Measurements from ENCODE around the gene TCTN1.

DNA sequence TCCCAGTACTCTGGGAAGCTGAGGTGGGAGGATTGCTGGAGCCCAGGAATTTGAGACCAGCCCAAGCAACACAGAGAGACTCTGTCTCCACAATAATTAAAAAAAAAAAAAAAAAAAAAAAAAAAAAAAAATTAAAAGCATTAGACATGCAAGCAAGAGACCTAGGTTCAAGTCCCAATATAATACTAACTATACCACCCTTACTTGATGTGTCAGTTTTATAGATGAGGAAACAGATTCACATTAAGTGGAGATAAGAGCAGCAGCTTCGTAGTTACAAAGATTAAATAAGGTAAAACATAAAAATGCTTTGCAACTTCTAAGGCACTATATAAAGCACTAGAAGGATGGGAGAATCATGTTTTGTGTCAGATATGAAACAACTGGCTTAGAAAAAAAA lies 39.9 kb upstream of the TCTN1 start:
- TF ChIP-seq, protein P1, sequence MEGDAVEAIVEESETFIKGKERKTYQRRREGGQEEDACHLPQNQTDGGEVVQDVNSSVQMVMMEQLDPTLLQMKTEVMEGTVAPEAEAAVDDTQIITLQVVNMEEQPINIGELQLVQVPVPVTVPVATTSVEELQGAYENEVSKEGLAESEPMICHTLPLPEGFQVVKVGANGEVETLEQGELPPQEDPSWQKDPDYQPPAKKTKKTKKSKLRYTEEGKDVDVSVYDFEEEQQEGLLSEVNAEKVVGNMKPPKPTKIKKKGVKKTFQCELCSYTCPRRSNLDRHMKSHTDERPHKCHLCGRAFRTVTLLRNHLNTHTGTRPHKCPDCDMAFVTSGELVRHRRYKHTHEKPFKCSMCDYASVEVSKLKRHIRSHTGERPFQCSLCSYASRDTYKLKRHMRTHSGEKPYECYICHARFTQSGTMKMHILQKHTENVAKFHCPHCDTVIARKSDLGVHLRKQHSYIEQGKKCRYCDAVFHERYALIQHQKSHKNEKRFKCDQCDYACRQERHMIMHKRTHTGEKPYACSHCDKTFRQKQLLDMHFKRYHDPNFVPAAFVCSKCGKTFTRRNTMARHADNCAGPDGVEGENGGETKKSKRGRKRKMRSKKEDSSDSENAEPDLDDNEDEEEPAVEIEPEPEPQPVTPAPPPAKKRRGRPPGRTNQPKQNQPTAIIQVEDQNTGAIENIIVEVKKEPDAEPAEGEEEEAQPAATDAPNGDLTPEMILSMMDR (conservative IDR thresholded peaks at IDR 0.05 in 1 of 2, IDR thresholded peaks at IDR 0.05 in 1 of 2; ENCODE audit: extremely low read depth in 1 of 2, insufficient read depth in 1 of 2, low read depth in 1 of 2, low read length in 2 of 2) = no peak
- TF ChIP-seq EZH2 (IDR thresholded peaks at IDR 0.05; ENCODE audit: borderline replicate concordance, low read length) = no peak

All from mammary epithelial cell (primary cell).